Prostate gland (tissue), 2 donors: Measurements from ENCODE around the gene STK35. TPM values are rescaled to one million over a fixed set of nuclear protein-coding genes. Genes with fewer than 3 reads are reported as not detected.

Source experiments
- DNase-seq: peaks from one replicate; pipeline ENCODE4 v3.0.0-alpha.2; 2019; ENCODE audit warnings: low spot score
- H3K27ac ChIP-seq, 2 donors: fragments of 200-600 bp; sonication (generic); 2 replicates each; pipeline ENCODE4 v1.5.1; 2017 to 2019
- H3K27me3 ChIP-seq: fragments of 200-600 bp; sonication (generic); replicated peaks from 2 replicates; pipeline ENCODE4 v1.5.1; 2019; ENCODE audit not compliant: insufficient read depth
- H3K36me3 ChIP-seq, 2 donors: fragments of 200-600 bp; sonication (generic); 1 replicate in 1 of 2; 2 replicates in 1 of 2; pipeline versions ENCODE4 v1.5.1 to v1.8.1; 2017 to 2019
- H3K4me1 ChIP-seq: fragments of 200-600 bp; sonication (generic); replicated peaks from 2 replicates; pipeline ENCODE4 v1.5.1; 2019
- H3K4me3 ChIP-seq, 2 donors: fragments of 200-600 bp; sonication (generic); 2 replicates each; pipeline ENCODE4 v1.5.1; 2017 to 2019
- H3K9me3 ChIP-seq: fragments of 200-600 bp; sonication (generic); 2 replicates; pipeline ENCODE4 v1.5.1; 2017
- CTCF ChIP-seq, 4 experiments: fragments of 200-600 bp in 2 of 4; fragments of 450-650 bp in 2 of 4; sonication (generic) in 2 of 4; IDR thresholded peaks; 1 replicate in 3 of 4; 2 replicates in 1 of 4; pipeline ENCODE4 v1.5.1; 2016 to 2019; ENCODE audit warnings: antibody characterized with exemption in 4 of 4, mild to moderate bottlenecking in 2 of 4, moderate library complexity in 2 of 4
- POLR2A ChIP-seq: fragments of 450-650 bp; IDR thresholded peaks from one replicate; pipeline ENCODE4 v1.6.1; 2016; ENCODE audit warnings: antibody characterized with exemption, mild to moderate bottlenecking
- POLR2AphosphoS5 ChIP-seq: sonication (generic); formaldehyde crosslinking; IDR thresholded peaks from one replicate; pipeline ENCODE4 v1.6.1; 2017; ENCODE audit warnings: antibody characterized with exemption
- WGBS: methylation state at CpG from one replicate; pipeline ENCODE4 v1.1.5; 2018; 5-methylcytosine and 5-hydroxymethylcytosine counted together
- intact Hi-C: fragments of 100-400 bp; cut with DNase I; formaldehyde crosslinking; loops from one replicate; pipeline ENCODE4 v1.14.2; 2022
- total RNA-seq, 2 donors: library from RNA; depleted of rRNA; stranded (reverse); fragments of >200 nt; gene quantifications; one replicate each; pipeline ENCODE4 v1.1.0, GENCODE V29; 2016

The STK35 gene
- total RNA-seq, 2 donors from 2014 or later: 24.2 to 40.7 TPM

- 35% methylated on average over 8 of the region's 8 CpGs for WGBS
- DNase-seq: no peak
- intact Hi-C loops: loop anchor here (5.0 to 10.0 kb wide), 3 partner anchors 207 to 561 kb away; partner anchors contain the start of genes IDH3B and SIRPA
Observed at GRCh38 chr20:2104236-2104635, 2.6 kb downstream of the STK35 start.

GRCh38 chr20:2108498-2108897 is 6.9 kb downstream of the STK35 start:
- Histone ChIP-seq H3K9me3 (no peaks in the 10 kb centered on the region), H3K4me1 (peaks cover 23% of the 10 kb centered on the region), H3K27ac (no peak overlapping the region), H3K4me3 (no peak overlapping the region), H3K27me3 (no peaks in the 10 kb centered on the region), H3K36me3 (no peaks in the 10 kb centered on the region)
- DNase-seq: no peak
- WGBS: 89% methylated on average over 3 of the region's 3 CpGs
- intact Hi-C loops: loop anchor here (10.0 kb wide), 1 partner anchor 556 kb away; the partner anchor contains the start of gene IDH3B
- TF ChIP-seq CTCF (IDR thresholded peaks at IDR 0.05): no peak
- no peak for TF ChIP-seq POLR2A
- no peak for TF ChIP-seq POLR2AphosphoS5

More at GRCh38 chr20:2104236-2104635, 2.6 kb downstream of the STK35 start:
- TF ChIP-seq CTCF (IDR thresholded peaks at IDR 0.05) (no peak), POLR2A (no peak), POLR2AphosphoS5 (no peak)
- peaks cover 25% of the 10 kb centered on the region for H3K4me1 ChIP-seq
- H3K36me3 ChIP-seq: no peaks in the 10 kb centered on the region
- no peak overlapping the region for H3K27ac ChIP-seq
- peak overlapping the region; percentile 83 to 99 for H3K4me3 ChIP-seq
- no peaks in the 10 kb centered on the region for H3K27me3 ChIP-seq
- no peaks in the 10 kb centered on the region for H3K9me3 ChIP-seq

GRCh38 chr20:2108987-2109386 is 7.4 kb downstream of the STK35 start:
- 73% methylated on average over 4 of the region's 4 CpGs for WGBS
- no peak overlapping the region for H3K27ac ChIP-seq
- no peak for DNase-seq
- no peaks in the 10 kb centered on the region for H3K9me3 ChIP-seq
- H3K4me1 ChIP-seq: peaks cover 23% of the 10 kb centered on the region
- intact Hi-C loops: loop anchor here (10.0 kb wide), 1 partner anchor 556 kb away; the partner anchor contains the start of gene IDH3B
- H3K36me3 ChIP-seq: no peaks in the 10 kb centered on the region
- TF ChIP-seq CTCF (IDR thresholded peaks at IDR 0.05) (no peak), POLR2A (no peak), POLR2AphosphoS5 (no peak)
- H3K4me3 ChIP-seq: no peak overlapping the region
- no peaks in the 10 kb centered on the region for H3K27me3 ChIP-seq

- H3K4me1 ChIP-seq: peaks cover 20% of the 10 kb centered on the region
- WGBS: 54% methylated on average over 6 of the region's 6 CpGs
- TF ChIP-seq POLR2AphosphoS5 (no peak), POLR2A (no peak), CTCF (IDR thresholded peaks at IDR 0.05) (no peak)
- no peak for DNase-seq
- no peak overlapping the region for H3K4me3 ChIP-seq
- intact Hi-C loops: loop anchor here (10.0 kb wide), 1 partner anchor 555 kb away; the partner anchor contains the start of gene IDH3B
- no peaks in the 10 kb centered on the region for H3K9me3 ChIP-seq
- no peak overlapping the region for H3K27ac ChIP-seq
- no peaks in the 10 kb centered on the region for H3K36me3 ChIP-seq
- H3K27me3 ChIP-seq: no peaks in the 10 kb centered on the region
Observed at GRCh38 chr20:2109425-2110210, 8.0 kb downstream of the STK35 start.
